GM18517 (cell line): Measurements from ENCODE around the gene THUMPD3.

Source experiments
- ATAC-seq: cut with Tn5 transposase; IDR thresholded peaks from one replicate; pipeline ENCODE4 v1.9.1; 2021; ENCODE audit warnings: mild to moderate bottlenecking, moderate library complexity; ENCODE audit not compliant: unreplicated experiment

THUMPD3 gene

GRCh38 chr3:9415485-9416138, 52.8 kb downstream of the THUMPD3 start:
- no peak for ATAC-seq

- no peak for ATAC-seq
These were observed 53.4 kb downstream of the THUMPD3 start for GRCh38 chr3:9416139-9416780.

GRCh38 chr3:9420850-9421549, 58.1 kb downstream of the THUMPD3 start:
- no peak for ATAC-seq

- ATAC-seq = no peak
These were observed 60.0 kb downstream of the THUMPD3 start for GRCh38 chr3:9422712-9423424.

GRCh38 chr3:9428411-9428810, 65.6 kb downstream of the THUMPD3 start:
- ATAC-seq = no peak

- no peak for ATAC-seq
These were observed 67.9 kb downstream of the THUMPD3 start for GRCh38 chr3:9430733-9431132.

- no peak for ATAC-seq
These were observed 71.0 kb downstream of the THUMPD3 start for GRCh38 chr3:9433627-9434521.

GRCh38 chr3:9435316-9435715, 72.5 kb downstream of the THUMPD3 start:
- no peak for ATAC-seq
